Ecto neural progenitor cell (in vitro differentiated cells): Measurements from ENCODE around the gene VWA5A.

Experiments
- DNase-seq: peaks from one replicate; pipeline ENCODE4 v3.0.0-alpha.2; 2018; ENCODE audit warnings: low spot score

The VWA5A gene

GRCh38 chr11:124114942-124115781 lies at the start of gene VWA5A:
Gene VWA5A, plus strand, starts transcription at chr11:124115450. Its CDS starts 2,062 bp downstream, at chr11:124117512.
- peak; percentile 78 for DNase-seq

GRCh38 chr11:124068601-124069110 lies 46.6 kb upstream of the VWA5A start:
- no peak for DNase-seq

GRCh38 chr11:124069429-124070401 lies 45.5 kb upstream of the VWA5A start:
- DNase-seq, result peak; percentile 79

GRCh38 chr11:124070915-124071622 lies 44.2 kb upstream of the VWA5A start:
- peak; percentile 74 for DNase-seq

GRCh38 chr11:124071623-124071948 lies 43.7 kb upstream of the VWA5A start:
- no peak for DNase-seq

- DNase-seq, result no peak
These were observed 43.1 kb upstream of the VWA5A start for GRCh38 chr11:124072147-124072546.

GRCh38 chr11:124074554-124074953 lies 40.7 kb upstream of the VWA5A start:
- no peak for DNase-seq

GRCh38 chr11:124075492-124075840 lies 39.8 kb upstream of the VWA5A start:
- DNase-seq, result no peak

GRCh38 chr11:124075841-124076651 lies 39.2 kb upstream of the VWA5A start:
- DNase-seq, result no peak

GRCh38 chr11:124077266-124077665 lies 38.0 kb upstream of the VWA5A start:
- no peak for DNase-seq

GRCh38 chr11:124078591-124078990 lies 36.7 kb upstream of the VWA5A start:
- DNase-seq, result no peak

- no peak for DNase-seq
These were observed 35.5 kb upstream of the VWA5A start for GRCh38 chr11:124079631-124080326.

GRCh38 chr11:124080327-124081001 lies 34.8 kb upstream of the VWA5A start:
- no peak for DNase-seq

GRCh38 chr11:124081483-124081882 lies 33.8 kb upstream of the VWA5A start:
- no peak for DNase-seq

- no peak for DNase-seq
These were observed 32.9 kb upstream of the VWA5A start for GRCh38 chr11:124082371-124082770.

GRCh38 chr11:124085583-124085982 lies 29.7 kb upstream of the VWA5A start:
- no peak for DNase-seq

GRCh38 chr11:124085997-124086846 lies 29.0 kb upstream of the VWA5A start:
- DNase-seq, result peak; percentile 66

- no peak for DNase-seq
These were observed 24.3 kb upstream of the VWA5A start for GRCh38 chr11:124090996-124091395.

- DNase-seq, result no peak
These were observed 21.9 kb upstream of the VWA5A start for GRCh38 chr11:124093330-124093729.
